NCI-H526 treated with DMSO at 0.1 percent for 48 hours (cell line): Measurements from ENCODE around the gene MBNL1.

ENCODE experiments used
- DNase-seq: peaks from one replicate; lab custom pipeline; 2025; lab: John Stamatoyannopoulos, UW

MBNL1 gene, protein sequence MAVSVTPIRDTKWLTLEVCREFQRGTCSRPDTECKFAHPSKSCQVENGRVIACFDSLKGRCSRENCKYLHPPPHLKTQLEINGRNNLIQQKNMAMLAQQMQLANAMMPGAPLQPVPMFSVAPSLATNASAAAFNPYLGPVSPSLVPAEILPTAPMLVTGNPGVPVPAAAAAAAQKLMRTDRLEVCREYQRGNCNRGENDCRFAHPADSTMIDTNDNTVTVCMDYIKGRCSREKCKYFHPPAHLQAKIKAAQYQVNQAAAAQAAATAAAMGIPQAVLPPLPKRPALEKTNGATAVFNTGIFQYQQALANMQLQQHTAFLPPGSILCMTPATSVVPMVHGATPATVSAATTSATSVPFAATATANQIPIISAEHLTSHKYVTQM

DNA sequence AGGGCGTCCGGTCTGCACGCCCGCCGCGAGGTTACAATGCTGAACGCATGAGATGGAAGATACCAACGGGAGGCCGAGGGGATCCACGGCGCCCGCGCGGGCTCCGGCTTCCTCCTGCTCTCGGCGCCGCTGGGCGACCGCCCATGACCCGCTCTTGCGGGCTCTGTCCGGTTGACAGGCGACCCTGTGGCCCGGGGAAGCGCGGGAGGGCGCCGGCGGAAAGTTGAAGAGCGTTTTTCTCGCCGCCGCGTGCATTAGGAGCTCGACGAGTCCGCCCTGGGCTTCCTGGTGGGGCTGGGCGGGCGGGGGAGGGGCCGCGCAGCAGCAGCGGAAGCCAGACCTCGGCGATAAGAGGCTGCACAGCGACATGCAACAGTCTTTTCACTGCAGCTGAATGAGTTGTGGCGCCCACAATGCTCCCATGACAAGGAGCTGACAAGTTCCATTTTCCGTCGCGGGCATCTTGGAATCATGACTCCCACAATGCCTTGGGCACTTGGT, at the start of gene MBNL1:
Gene MBNL1 (plus strand): TSS at position 375 of the 501 bp plus-strand sequence. CDS start 31,265 bp downstream, outside the sequence.
- peak; percentile 93 for DNase-seq

DNA sequence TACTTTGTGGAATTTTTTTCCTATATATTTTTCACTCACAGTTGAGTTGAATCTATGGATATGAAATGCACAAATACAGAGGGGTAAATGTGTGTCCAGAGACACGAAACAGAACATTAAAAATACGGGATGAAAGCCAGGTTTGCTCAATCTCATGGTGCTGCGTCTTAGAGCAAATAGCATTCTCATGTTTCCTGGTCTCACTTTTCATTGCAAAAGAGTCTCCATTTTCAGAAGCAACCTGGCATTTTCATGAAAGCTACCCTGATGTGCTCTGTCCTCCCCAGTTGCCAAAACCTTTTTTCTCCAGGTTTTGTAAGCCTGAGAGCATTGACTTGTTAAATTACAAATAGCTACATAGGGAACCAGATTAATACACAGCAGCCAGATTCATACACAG, 49.5 kb upstream of the MBNL1 start:
- no peak for DNase-seq

DNA sequence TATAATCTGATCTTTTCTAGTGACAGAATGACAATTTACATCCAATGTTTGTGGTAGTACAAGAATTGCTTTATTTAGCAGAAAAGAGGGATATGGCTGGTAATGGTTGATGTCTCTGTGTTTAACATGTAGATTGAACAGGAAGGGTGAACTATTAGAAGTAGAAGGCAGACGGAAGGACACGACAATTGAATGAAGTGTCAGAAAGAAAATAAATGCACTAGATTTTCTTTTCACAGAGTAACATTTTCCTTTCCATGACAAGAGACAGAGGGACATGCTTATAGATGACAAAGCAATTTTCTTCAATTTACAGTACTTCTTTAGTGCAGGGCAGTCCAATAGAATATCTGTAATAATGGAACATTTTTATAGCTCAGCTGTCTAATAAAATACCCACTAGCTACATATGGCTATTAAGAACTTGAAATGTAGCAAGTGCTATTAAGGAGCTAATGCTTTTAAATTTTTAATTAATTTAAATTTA, 48.9 kb upstream of the MBNL1 start:
- DNase-seq, result no peak

DNA sequence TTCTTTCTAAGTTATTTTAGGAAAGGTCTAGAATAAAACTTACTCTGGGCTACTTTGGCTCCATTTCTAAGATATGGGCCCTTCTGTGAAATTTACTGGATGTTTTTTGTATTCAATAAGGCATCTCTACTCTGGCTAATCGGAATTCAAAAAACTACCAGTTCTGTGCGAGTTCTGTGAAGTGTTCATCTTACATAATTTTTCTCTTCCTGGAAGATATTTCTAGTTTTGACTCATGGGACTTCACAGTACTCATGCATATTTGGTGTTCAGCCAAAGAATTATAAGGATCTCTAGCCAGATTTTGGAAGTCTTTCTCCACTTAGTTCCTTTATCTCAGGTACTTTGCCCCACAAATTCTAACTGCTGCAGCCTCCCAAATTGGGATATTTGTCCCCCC, 46.4 kb upstream of the MBNL1 start:
- DNase-seq, result no peak

DNA sequence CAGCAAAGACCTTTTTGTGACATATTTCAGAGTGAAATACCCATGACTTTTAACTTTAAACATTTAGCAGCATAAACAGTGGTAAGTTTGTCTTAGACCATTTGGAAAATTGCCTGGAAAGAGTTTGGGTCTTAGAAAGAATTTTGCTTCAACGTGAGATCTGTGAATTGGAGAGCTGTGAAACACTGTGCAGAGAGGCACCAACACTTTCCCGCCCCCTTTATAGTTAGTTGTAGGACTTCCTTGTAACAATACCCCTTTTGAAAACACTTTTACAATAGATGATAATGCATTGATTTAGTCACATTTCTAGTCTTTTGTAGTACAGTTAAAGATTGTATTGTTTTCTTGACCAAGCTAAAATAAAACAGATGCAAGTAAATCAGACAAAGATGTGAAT, 43.5 kb upstream of the MBNL1 start:
- no peak for DNase-seq

DNA sequence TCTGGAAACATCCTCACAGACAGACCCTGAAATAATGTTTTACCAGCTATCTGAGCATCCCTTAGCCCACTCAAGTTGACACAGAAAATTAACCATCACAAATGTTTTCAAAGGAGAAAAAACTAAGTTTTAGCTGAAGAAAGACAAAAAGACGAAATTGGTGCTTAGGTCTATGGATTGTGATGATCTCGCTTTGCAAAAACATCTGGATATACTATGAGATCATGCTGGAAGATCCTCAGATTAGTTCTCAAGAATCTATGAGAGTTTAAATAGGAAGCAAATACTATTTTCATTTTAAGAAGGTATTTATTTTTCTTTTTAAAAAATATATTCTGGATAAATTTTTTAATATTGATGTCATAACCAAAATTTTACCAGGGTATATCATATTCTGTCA, 42.6 kb upstream of the MBNL1 start:
- DNase-seq, result no peak

DNA sequence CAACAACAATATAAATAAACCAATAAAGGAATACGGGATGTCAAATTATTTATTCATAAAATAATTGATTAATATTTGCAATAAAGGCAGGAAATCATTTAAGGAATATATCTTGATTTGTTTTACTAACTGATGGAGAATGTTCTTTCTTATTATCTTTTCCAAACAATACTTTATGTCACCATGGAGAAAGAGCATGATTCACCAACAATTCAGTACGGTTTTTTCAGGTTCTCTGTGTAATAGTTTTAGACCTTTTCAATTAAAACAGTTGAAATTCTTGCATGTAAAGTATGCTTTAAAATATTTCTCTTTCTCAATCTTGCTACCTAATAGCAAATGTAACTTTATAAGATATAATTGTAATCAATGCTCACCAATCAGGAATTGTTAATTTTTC, 41.7 kb upstream of the MBNL1 start:
- DNase-seq, result no peak

DNA sequence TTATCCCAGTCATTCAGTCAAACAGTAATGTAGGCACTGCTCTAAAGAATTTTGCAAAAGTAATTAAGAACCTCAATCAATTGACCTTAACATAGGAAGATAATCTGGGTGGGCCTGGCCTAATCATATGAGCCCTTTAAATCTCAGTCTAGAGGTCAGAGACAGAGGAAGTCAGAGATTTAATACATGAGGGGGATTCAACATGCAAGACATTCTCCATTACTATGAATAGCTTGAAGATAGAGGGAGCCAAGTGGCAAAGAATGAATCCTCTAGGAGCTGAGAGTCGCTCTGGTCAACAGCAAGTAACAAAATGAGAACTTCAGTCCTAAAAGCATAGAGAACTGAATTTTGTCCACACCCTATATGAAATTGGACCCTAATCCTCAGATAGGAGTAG, 39.0 kb upstream of the MBNL1 start:
- DNase-seq, result no peak

DNA sequence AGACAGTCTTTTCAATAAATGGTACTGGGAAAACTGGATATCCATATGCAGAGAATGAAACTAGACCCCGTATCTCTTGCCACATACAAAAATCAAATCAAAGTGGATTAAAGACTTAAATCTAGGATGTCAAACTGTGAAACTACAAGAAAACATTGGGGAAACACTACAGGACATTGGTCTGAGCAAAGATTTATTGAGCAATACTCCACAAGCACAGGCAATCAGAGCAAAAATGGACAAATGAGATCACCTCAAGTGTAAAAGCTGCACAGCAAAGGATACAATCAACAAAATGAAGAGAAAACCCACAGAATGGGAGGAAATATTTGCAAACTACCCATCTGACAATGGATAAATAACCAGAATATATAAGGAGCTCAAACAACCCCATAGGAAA, 38.4 kb upstream of the MBNL1 start:
- DNase-seq, result no peak

DNA sequence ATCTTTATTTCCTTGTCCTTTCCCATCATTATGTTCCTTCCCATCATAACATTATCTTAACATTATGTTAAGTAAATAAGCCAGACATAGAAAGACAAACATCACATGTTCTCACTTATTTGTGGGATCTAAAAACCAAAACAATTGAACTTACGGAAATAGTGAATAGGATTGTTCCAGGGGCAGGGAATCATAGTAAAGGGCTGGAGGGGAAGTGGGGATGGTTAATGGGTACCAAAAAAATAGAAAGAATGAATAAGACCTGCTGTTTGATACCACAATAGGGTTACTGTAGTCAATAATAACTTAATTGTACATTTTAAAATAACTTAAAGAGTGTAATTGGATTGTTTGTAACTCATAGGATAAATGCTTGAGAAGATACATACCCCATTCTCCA, 36.7 kb upstream of the MBNL1 start:
- DNase-seq, result no peak

DNA sequence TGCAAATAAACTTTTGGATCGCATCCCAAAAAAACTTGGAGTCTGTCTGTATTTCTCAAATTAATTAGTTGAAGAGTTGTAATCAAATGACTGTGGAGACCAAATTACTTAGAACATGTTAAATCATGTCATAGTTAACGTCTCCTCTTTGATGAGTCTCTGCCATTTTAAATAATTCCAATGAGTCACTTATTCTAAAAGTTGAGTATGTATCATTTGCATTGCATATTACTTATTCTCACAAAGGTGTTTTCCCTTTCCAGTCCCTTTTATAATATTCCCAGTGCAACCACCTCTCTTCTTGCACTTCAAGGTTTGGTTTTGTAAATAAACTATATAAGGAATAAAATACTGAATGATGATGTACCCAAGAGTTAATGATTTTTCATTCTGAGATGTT, 36.0 kb upstream of the MBNL1 start:
- peak; percentile 84 for DNase-seq

DNA sequence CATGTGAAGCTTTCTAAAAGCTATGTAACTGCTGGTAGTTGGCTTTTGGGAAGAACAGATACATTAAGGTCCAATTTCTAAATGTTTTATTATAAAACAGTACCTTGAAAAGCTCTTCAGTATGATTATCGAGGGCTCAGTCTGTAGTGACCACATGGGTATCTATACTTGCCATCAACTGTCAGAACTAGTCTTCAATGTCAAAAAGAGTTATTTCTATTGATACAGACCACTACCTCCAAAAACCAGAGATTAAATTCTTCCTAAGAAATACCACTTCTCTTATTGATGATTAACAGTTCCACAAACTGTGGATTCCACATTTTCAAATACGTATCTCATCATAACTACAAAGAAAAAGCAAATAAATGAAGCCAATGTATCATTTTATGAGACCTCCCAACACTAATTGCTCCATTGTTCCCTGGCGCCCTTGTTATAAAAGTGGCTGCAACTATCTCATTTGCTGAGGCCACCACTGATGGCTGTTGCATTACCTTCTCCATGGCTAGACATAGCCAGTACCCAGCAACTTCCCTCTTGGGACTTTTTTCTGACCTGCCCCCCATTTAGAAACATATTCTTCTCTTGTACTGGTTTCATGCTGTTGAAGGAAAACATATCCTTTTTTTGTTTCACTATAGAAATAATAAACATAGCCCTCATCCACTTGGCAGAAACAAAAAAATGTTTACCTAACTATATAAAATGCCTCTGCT, 33.9 kb upstream of the MBNL1 start:
- DNase-seq, result no peak

DNA sequence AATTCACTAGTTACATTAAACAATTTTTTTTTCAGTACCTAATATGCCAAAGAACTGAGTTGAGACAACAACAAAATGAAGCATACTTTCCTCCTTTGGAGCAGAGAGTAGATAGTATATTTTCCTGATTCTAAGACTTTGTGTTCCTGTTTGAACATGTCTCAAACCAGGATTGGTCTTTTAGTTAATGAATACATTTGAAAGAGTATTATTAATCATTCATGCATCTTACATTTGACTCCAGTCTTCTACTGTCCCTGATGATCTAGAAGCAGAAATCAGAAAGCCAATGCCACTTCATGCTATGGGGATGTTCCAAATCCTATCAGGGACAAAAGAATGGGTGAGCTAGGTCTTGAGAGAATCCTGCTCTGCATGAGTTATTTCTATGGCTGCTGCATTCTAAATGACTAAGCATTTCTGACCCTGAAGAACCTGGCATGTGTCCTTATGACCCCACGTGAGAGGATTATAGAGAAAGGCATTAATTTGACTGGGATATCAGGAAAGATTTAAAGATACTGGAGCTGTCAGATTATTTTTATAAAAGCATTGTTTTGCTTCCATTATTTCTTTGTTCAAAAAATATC, 32.9 kb upstream of the MBNL1 start:
- DNase-seq, result no peak

DNA sequence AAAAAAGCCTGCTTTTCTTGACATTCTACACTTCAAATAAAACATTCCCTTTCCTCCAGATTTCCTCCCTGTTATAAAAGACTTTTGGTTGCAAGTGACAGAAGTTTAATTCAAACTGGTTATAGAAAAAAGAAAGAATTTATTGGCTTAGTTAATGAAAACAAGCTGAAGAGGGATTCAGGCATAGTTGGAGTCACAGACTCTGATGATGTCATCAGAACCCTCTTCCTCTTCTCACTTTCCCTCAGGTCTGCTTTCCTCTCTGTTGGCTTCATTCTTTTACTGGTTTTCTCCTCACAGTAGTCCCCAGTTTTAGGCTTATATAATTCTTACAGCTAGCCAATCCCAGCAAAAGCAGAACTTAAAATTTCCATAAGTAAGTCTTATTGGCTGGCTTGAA, 32.0 kb upstream of the MBNL1 start:
- DNase-seq, result no peak

DNA sequence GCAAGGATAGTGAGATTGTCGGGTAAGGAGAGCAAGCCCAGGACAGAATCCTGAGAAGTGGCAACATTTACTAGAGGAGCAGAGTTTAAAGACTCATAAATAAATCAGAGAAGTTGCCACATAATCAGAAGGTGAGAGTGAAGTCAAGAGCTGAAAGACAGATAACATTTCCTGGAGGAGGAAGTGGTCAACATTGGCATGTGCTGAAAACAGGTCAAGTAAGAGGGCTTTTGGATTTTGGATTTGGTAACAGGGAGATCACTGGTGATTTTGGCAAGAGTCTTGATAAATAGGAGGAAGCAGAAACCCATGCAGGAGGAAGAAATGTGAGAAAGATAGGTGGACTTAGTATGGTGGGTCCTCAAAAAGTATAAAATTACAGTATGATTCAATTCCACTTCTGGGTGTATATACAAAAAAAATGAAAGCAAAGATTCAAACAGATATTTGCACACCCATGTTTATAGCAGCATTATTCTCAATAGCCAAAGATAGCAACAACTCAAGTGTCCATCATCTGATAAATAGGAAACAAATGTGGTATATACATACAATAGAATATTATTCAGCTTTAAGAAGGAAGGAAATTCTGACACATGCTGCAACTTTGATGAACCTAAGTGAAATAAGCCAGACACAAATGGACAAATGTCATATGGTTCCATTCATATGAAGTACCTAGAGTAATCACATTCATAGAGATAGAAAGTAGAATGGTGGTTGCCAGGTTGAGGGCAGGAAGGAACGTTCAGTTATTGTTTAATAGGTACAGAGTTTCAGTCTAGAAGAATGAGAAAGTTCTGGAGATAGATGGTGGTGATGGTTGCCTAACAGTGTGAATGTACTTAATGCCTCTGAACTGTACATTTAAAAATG, 27.3 kb upstream of the MBNL1 start:
- no peak for DNase-seq

DNA sequence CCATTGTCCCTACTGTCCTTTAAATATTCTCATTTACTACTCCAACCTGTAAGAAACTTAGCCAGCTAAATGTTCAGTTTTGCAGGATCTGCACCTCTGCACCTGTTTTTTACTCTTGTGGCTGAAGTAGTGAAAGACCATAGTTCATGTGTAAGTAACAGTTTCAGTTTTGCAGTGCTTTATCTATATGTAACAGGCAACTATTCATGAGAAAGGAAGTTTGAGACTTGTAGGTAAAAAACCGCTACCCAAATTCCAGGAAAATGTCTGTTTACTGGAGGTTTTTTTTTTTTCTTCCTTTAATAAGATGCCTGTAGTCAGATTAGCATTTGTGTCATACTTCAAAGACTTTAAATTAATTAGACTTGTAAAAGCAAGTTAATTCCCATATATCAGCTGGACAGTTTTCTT, 25.4 kb upstream of the MBNL1 start:
- no peak for DNase-seq

DNA sequence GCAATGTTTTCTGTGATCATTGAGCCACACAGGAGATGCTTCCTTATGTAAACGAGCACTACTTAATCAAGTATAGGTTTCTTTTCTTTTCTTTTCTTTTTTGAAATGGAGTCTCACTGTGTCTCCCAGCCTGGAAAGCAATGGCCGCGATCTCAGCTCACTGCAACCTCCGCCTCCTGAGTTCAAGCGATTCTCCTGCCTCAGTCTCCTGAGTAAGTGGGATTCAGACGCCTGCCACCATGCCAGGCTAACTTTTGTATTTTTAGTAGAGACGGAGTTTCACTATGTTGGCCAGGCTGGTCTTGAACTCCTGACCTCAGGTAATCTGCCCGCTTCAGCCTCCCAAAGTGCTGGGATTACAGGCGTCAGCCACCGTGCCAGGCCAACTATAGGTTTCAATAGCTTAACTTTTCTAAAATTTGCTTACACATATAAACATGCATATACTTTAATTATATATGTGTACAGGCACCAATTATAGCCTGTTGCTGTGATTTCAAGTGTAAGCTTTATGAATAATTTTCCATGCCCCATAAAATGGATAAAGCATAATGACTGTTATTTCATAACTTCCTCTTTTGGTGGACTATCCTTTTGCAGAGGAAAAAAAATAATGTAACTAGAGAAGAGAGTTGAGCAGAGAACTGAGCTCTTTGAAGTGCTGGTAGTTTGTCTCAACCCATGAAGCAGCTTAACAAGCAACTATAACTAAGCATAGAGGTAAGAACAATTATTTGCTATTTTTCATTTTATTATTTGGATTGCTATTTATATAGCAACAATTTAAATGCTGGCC, 24.8 kb upstream of the MBNL1 start:
- no peak for DNase-seq

DNA sequence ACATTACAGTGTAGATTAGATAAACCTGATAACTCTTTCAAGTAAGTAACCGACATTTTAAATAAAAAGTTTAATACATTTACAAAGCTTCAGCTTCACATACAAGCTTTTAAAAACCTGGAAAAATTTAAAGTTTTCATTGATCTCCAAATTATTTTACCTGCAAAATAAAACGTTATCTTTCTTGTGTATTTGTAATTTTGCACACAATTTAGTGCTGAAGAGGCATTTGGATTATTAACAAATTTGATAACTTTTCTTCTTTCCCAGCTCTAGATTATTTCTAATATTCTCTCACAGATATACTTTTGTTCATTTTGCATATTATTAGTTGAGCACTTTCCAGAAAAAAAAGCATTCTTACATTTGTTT, 24.2 kb upstream of the MBNL1 start:
- no peak for DNase-seq

DNA sequence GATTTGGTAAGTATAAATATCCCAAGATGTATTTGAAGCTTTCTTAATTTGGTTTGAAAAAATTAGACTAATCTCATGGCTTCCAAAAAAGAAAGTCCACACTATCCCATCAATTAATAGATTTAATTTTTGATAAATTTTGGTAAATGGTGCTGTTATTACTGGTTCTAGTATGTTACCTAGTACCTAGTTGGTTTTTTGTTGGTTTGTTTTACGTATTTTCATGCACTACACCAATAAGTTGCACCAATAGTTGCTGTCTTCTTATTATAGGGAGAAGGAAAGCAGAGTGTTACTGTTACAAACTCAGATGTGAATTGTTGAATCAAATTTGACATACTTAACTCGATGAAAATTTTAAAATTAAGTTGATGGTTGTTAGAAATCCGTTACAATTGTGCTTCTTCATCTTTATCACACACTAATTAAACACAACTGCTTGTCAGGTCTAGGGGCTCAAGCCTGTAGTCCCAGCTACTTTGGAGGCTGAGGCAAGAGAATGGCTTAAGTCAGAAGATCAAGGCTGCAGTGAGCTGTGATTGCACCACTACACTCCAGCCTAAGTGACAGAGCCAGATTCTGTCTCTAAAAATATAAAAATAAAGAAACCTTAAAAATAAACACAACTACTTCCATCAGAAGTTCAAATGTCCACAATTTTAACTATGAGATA, 23.1 kb upstream of the MBNL1 start:
- DNase-seq, result no peak

DNA sequence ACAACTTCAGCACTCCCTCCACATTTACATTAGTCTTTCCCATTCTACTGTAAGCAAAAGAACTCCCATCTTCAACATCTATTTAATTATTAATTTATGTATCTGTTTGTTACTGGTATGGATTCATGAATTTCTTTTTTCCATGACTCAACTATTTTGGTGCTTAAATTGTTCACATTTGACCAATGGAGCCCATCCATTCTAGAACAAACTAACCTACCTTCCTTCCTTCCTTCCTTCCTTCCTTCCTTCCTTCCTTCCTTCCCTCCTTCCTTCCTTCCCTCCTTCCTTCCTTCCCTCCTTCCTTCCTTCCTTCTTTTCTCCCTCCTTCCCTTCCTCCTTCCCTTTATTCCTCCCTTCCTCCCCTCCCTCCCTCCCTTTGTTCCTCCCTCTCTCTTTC, 16.8 kb upstream of the MBNL1 start:
- DNase-seq, result no peak

DNA sequence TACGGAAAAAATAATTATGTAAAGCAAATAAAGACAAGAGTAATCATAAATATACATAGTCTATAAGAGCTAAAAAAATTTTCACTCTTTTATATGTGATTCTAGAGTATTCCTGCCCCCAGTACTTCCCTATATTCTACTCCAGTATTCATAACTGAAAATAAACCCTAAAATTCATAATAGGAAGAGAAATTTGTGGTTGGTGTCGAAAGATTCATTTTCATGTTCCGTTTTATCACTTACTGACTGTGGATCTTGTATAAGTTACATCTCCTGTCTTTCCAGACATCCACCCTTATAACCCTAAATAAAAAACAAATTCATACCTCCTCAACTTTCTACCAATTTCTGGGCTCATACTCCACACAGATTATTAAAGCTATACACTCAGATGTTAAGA, 16.0 kb upstream of the MBNL1 start:
- no peak for DNase-seq
